T-cell (primary cell): ENCODE measurements around the gene RAB1B. TPM values are rescaled to one million over a fixed set of nuclear protein-coding genes. Genes with fewer than 3 reads are reported as not detected.
"Not testable (repeated sequence)": the region's sequence is repeated elsewhere in the genome, so short reads cannot be mapped to it uniquely, and the experiment has no call there.

ENCODE experiments used
- ATAC-seq, 4 experiments: fragments of 200-7000 bp in 3 of 4; fragments of 150-1000 bp in 1 of 4; cut with Tn5 transposase; replicated peaks in 1 of 4; 1 replicate in 3 of 4; 2 replicates in 1 of 4; pipeline ENCODE4 v1.10.0; 2021; ENCODE audit warnings: moderate library complexity in 3 of 4, mild to moderate bottlenecking in 2 of 4, moderate number of reproducible peaks in 1 of 4
- CTCF ChIA-PET, 2 donors: fragments of 300-600 bp; sonication (Branson Sonifier 250); formaldehyde crosslinking; loops; one replicate each; lab custom pipeline; 2022; ENCODE audit warnings: antibody characterized with exemption in 2 of 2; lab: Charles Lee
- POLR2A ChIA-PET, 2 donors: fragments of 300-600 bp; sonication (Branson Sonifier 250); formaldehyde crosslinking; loops; one replicate each; lab custom pipeline; 2022; ENCODE audit warnings: antibody characterized with exemption in 2 of 2; lab: Charles Lee
- DNase-seq, 35 experiments: peaks; one replicate each; pipeline versions ENCODE4 v3.0.0 to v3.0.0-alpha.2; 2013 to 2023
- H3K27ac ChIP-seq: one replicate; pipeline ENCODE4 v1.5.1; 2013; ENCODE audit warnings: low read length
- H3K27me3 ChIP-seq, 2 experiments: replicated peaks in 1 of 2; 1 replicate in 1 of 2; 2 replicates in 1 of 2; pipeline versions ENCODE4 v1.6.1 to v1.7.0; 2013; ENCODE audit warnings: low read length in 1 of 2, mixed read lengths in 1 of 2; ENCODE audit not compliant: control insufficient read depth in 2 of 2, insufficient read depth in 2 of 2; ENCODE audit errors: extremely low read depth in 1 of 2
- H3K36me3 ChIP-seq, 2 donors: 1 replicate in 1 of 2; 2 replicates in 1 of 2; pipeline versions ENCODE4 v1.6.1 to v1.7.0; 2013; ENCODE audit warnings: low read length in 1 of 2; ENCODE audit not compliant: control insufficient read depth in 2 of 2, insufficient read depth in 1 of 2; ENCODE audit errors: extremely low read depth in 1 of 2
- H3K4me1 ChIP-seq, 2 experiments: 1 replicate in 1 of 2; 2 replicates in 1 of 2; pipeline versions ENCODE4 v1.6.1 to v1.7.0; 2013; ENCODE audit warnings: low read length in 2 of 2, mixed read lengths in 1 of 2; ENCODE audit not compliant: insufficient read depth in 2 of 2, control insufficient read depth in 1 of 2; ENCODE audit errors: extremely low read depth in 1 of 2
- H3K4me3 ChIP-seq, 2 donors: 1 replicate in 1 of 2; 2 replicates in 1 of 2; pipeline versions ENCODE4 v1.5.1 to v1.7.0; 2013; ENCODE audit warnings: mild to moderate bottlenecking in 2 of 2, low read length in 1 of 2, moderate library complexity in 1 of 2; ENCODE audit not compliant: control insufficient read depth in 1 of 2; ENCODE audit errors: extremely low read depth in 1 of 2
- H3K9me3 ChIP-seq: 2 replicates; pipeline ENCODE4 v1.7.0; 2013
- H3K27ac Mint-ChIP-seq, 2 donors: one replicate each; pipeline ENCODE4 v1.8.0; 2020 to 2021; ENCODE audit warnings: mild to moderate bottlenecking in 2 of 2, mixed read lengths in 2 of 2
- H3K27me3 Mint-ChIP-seq, 2 donors: one replicate each; pipeline ENCODE4 v1.8.0; 2021 to 2022; ENCODE audit warnings: mixed read lengths in 2 of 2
- H3K36me3 Mint-ChIP-seq: one replicate; pipeline ENCODE4 v1.8.0; 2021; ENCODE audit warnings: mixed read lengths
- H3K4me1 Mint-ChIP-seq, 3 donors: one replicate each; pipeline ENCODE4 v1.8.0; 2020 to 2022; ENCODE audit warnings: mixed read lengths in 3 of 3, mild to moderate bottlenecking in 1 of 3
- H3K4me3 Mint-ChIP-seq, 3 donors: one replicate each; pipeline ENCODE4 v1.8.0; 2020 to 2022; ENCODE audit warnings: mild to moderate bottlenecking in 3 of 3, mixed read lengths in 3 of 3, moderate library complexity in 3 of 3
- H3K9me3 Mint-ChIP-seq, 3 donors: one replicate each; pipeline ENCODE4 v1.8.0; 2020 to 2022; ENCODE audit warnings: mixed read lengths in 3 of 3
- WGBS: methylation state at CpG from one replicate; pipeline ENCODE4 v1.1.5; 2013; ENCODE audit warnings: missing lambda C conversion rate; ENCODE audit not compliant: insufficient coverage; 5-methylcytosine and 5-hydroxymethylcytosine counted together
- total RNA-seq, 35 experiments: library from RNA in 6 of 35; stranded (reverse) in 6 of 35; fragments of 120-200 nt in 1 of 35; gene quantifications; one replicate each; pipeline versions ENCODE4 v1.2.1 to v1.2.4 and lab custom pipeline; 2013 to 2026

Gene RAB1B
- total RNA-seq, 5 donors from 2014 or later (not counting 1 experiment from before 2014, with no cell fraction given), result 60.7 to 98.8 (median 95.2) TPM

DNA sequence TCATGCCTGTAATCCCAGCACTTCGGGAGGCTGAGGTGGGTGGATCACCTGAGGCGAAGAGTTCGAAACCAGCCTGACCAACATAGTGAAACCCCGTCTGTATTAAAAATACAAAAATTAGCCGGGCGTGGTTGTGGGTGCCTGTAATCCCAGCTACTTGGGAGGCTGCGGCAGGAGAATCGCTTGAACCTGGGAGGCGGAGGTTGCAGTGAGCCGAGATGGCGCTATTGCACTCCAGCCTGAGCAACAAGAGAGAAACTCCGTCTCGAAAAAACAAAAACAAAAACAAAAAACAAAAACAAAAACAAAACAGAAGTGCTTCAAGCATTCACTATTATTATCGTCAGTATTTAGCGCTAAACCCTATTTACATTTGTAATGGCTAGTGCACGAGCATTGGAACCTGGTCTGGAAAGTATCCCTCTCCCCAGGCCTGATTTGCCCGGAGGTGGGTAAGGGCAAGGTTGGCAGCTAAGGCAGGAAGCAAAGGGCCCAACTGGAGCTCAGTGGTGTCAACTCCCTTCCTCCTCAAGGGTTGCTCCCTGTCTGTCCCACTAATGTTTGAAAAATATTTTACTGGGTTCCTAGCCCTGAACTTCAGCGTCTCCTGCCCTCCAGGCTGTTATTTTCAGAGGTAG lies 42.5 kb downstream of the RAB1B start:
- 90% methylated on average over 13 of the region's 18 CpGs for WGBS
- Mint-ChIP-seq H3K4me1 (peaks cover 22 to 28% (median 26%) of the 10 kb centered on the region in 3 donors), H3K27ac (peak overlapping the region in 1 of 2 donors; percentile 99), H3K4me3 (peak overlapping the region in 1 of 3 donors; percentile 73)
- not testable (repeated sequence) for ATAC-seq, H3K27me3 Mint-ChIP-seq, H3K9me3 ChIP-seq, DNase-seq, H3K9me3 Mint-ChIP-seq, H3K4me3 ChIP-seq, H3K36me3 ChIP-seq, H3K27ac ChIP-seq, H3K36me3 Mint-ChIP-seq
- ChIA-PET POLR2A (interaction anchor here in 1 of 2 donors (0.7 kb wide), 2 partner anchors 45 to 741 kb away, joined by 3 to 6 read pairs; no protein-coding TSS in a partner anchor), CTCF (interaction anchor here (0.5 to 3.2 kb wide), 17 partner anchors 16 to 522 kb away, joined by 3 to 34 read pairs (median 4); partner anchors contain the start of genes BRMS1 (in 1 of the 2), RIN1 (in 1 of the 2) and YIF1A (in 1 of the 2))
- Histone ChIP-seq H3K27me3 (peaks cover 0 to 14% of the 10 kb centered on the region in 2 experiments), H3K4me1 (peaks cover 8 to 45% of the 10 kb centered on the region in 2 experiments)

GRCh38 chr11:66311470-66311964 lies 43.1 kb downstream of the RAB1B start:
- CTCF ChIA-PET, result interaction anchor here (0.5 to 3.2 kb wide), 22 partner anchors 15 to 618 kb away, joined by 3 to 34 read pairs (median 4); partner anchors contain the start of genes BRMS1 (in 1 of the 2), RIN1 (in 1 of the 2), TMEM151A (in 1 of the 2) and YIF1A (in 1 of the 2)
- DNase-seq, result no peak
- POLR2A ChIA-PET, result interaction anchor here in 1 of 2 donors (0.5 to 0.7 kb wide), 2 partner anchors 45 to 602 kb away, joined by 3 to 7 read pairs; no protein-coding TSS in a partner anchor
- 38% methylated on average over 14 of the region's 26 CpGs for WGBS
- Mint-ChIP-seq H3K4me1 (peaks cover 24 to 32% (median 29%) of the 10 kb centered on the region in 3 donors), H3K27me3 (peaks cover 0 to 2% of the 10 kb centered on the region in 2 donors), H3K4me3 (peak overlapping the region; percentile 73 to 90 (median 85)), H3K36me3 (no peaks in the 10 kb centered on the region), H3K9me3 (no peaks in the 10 kb centered on the region), H3K27ac (peak overlapping the region; percentile 93 to 99)
- H3K4me1 ChIP-seq, result peaks cover 9 to 51% of the 10 kb centered on the region in 2 experiments
- no peaks in the 10 kb centered on the region for H3K9me3 ChIP-seq
- H3K36me3 ChIP-seq, result no peaks in the 10 kb centered on the region
- ATAC-seq, result peak in 1 of 4 experiments; percentile 36
- peak overlapping the region; percentile 92 for H3K27ac ChIP-seq
- peaks cover 0 to 17% of the 10 kb centered on the region in 2 experiments for H3K27me3 ChIP-seq
- peak overlapping the region; percentile 54 to 71 for H3K4me3 ChIP-seq

DNA sequence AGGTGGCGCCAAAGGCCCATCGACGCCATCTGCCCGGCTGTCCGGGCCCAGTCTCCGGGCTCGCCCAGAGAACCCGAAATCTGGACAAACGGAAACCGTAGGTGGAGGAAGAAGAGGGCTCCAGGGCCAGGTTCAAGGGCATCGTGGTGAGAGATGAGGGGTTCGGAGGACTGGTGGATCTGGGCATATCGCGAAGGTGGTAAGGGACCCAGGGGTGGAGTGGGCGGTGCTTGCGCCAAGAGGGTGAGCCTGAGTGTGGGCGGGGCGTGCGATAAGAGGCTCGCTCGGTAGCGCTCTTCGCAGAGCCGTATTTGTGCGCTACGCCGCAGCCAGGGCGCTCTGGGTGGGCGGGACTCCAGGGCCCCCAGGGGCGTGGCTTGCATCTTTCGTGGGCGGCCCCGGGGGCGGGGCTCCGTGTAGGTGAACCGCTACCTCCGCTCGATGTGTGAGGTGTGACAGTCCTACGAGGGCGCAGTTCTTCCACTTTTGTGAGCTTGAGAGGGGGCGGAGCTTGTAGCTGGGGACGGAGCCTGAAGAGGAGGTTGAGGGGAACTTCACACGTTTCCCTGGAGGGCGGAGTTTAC lies 43.6 kb downstream of the RAB1B start:
- Histone ChIP-seq H3K4me3 (peak overlapping the region; percentile 57 to 71), H3K4me1 (peaks cover 9 to 52% of the 10 kb centered on the region in 2 experiments), H3K9me3 (no peaks in the 10 kb centered on the region), H3K36me3 (no peaks in the 10 kb centered on the region), H3K27ac (peak overlapping the region; percentile 92), H3K27me3 (peaks cover 0 to 14% of the 10 kb centered on the region in 2 experiments)
- POLR2A ChIA-PET, result interaction anchor here (0.5 to 1.3 kb wide), 8 partner anchors 18 to 1438 kb away, joined by 3 to 8 read pairs (median 3); partner anchors contain the start of genes BRMS1 (in 1 of the 2), FIBP (in 1 of the 2) and YIF1A (in 1 of the 2)
- Mint-ChIP-seq H3K4me1 (peaks cover 24 to 32% (median 29%) of the 10 kb centered on the region in 3 donors), H3K27me3 (peaks cover 0 to 2% of the 10 kb centered on the region in 2 donors), H3K27ac (peak overlapping the region; percentile 93 to 99), H3K4me3 (peak overlapping the region; percentile 73 to 90 (median 85)), H3K36me3 (no peaks in the 10 kb centered on the region), H3K9me3 (no peaks in the 10 kb centered on the region)
- 0% methylated on average over 43 of the region's 44 CpGs for WGBS
- DNase-seq (peak; percentile 96 to 100 (median 99)), ATAC-seq (peak; percentile 75 to 82 (median 77))
- CTCF ChIA-PET, result interaction anchor here (0.5 to 3.2 kb wide), 35 partner anchors 10 to 815 kb away, joined by 3 to 34 read pairs (median 4); partner anchors contain the start of genes BRMS1 (in 1 of the 2), DPP3 (in 1 of the 2), MRPL11 (in 1 of the 2) and PELI3 (in 1 of the 2)

- peak overlapping the region; percentile 73 to 90 (median 85) for H3K4me3 Mint-ChIP-seq
- H3K36me3 ChIP-seq, result no peaks in the 10 kb centered on the region
- DNase-seq (peak; percentile 96 to 100 (median 99)), ATAC-seq (peak; percentile 64 to 68 (median 66))
- peaks cover 13 to 59% of the 10 kb centered on the region in 2 experiments for H3K4me1 ChIP-seq
- peak overlapping the region; percentile 93 to 99 for H3K27ac Mint-ChIP-seq
- H3K9me3 ChIP-seq, result no peaks in the 10 kb centered on the region
- no peaks in the 10 kb centered on the region for H3K36me3 Mint-ChIP-seq
- peak overlapping the region; percentile 92 for H3K27ac ChIP-seq
- 2% methylated on average over 44 of the region's 52 CpGs for WGBS
- peak overlapping the region; percentile 58 to 71 for H3K4me3 ChIP-seq
- ChIA-PET POLR2A (interaction anchor here (0.6 to 1.3 kb wide), 10 partner anchors 17 to 1439 kb away, joined by 3 to 8 read pairs (median 3); partner anchors contain the start of genes BRMS1 (in 1 of the 2), FIBP (in 1 of the 2) and YIF1A (in 1 of the 2)), CTCF (interaction anchor here (0.6 to 3.2 kb wide), 27 partner anchors 9 to 816 kb away, joined by 3 to 34 read pairs (median 4); partner anchors contain the start of genes BRMS1 (in 1 of the 2), DPP3 (in 1 of the 2), MRPL11 (in 1 of the 2) and PELI3 (in 1 of the 2))
- H3K4me1 Mint-ChIP-seq, result peaks cover 30 to 38% (median 34%) of the 10 kb centered on the region in 3 donors
- peaks cover 0 to 14% of the 10 kb centered on the region in 2 experiments for H3K27me3 ChIP-seq
- H3K27me3 Mint-ChIP-seq, result peaks cover 0 to 2% of the 10 kb centered on the region in 2 donors
- no peaks in the 10 kb centered on the region for H3K9me3 Mint-ChIP-seq
These were observed 44.3 kb downstream of the RAB1B start for GRCh38 chr11:66312549-66313320.

- H3K4me3 Mint-ChIP-seq, result peak overlapping the region; percentile 73 to 90 (median 85)
- no peaks in the 10 kb centered on the region for H3K36me3 Mint-ChIP-seq
- H3K4me1 ChIP-seq, result peaks cover 19 to 67% of the 10 kb centered on the region in 2 experiments
- ChIA-PET POLR2A (interaction anchor here (0.6 to 1.3 kb wide), 5 partner anchors 25 to 811 kb away, joined by 3 to 8 read pairs (median 6); partner anchors contain the start of genes BRMS1 (in 1 of the 2) and YIF1A (in 1 of the 2)), CTCF (interaction anchor here (0.6 to 3.2 kb wide), 12 partner anchors 8 to 454 kb away, joined by 3 to 34 read pairs (median 5); partner anchors contain the start of genes BRMS1 (in 1 of the 2), DPP3 (in 1 of the 2), RBM4B (in 1 of the 2) and YIF1A (in 1 of the 2))
- peak overlapping the region; percentile 58 to 71 for H3K4me3 ChIP-seq
- no peaks in the 10 kb centered on the region for H3K9me3 ChIP-seq
- H3K27ac Mint-ChIP-seq, result peak overlapping the region; percentile 93 to 99
- no peak for ATAC-seq
- H3K27me3 ChIP-seq, result peaks cover 0 to 14% of the 10 kb centered on the region in 2 experiments
- WGBS, result 58% methylated on average over 24 of the region's 38 CpGs
- no peaks in the 10 kb centered on the region for H3K36me3 ChIP-seq
- no peak for DNase-seq
- peaks cover 38 to 46% (median 41%) of the 10 kb centered on the region in 3 donors for H3K4me1 Mint-ChIP-seq
- H3K27ac ChIP-seq, result peak overlapping the region; percentile 90
- H3K27me3 Mint-ChIP-seq, result peaks cover 0 to 2% of the 10 kb centered on the region in 2 donors
- no peaks in the 10 kb centered on the region for H3K9me3 Mint-ChIP-seq
These were observed 45.1 kb downstream of the RAB1B start for GRCh38 chr11:66313321-66314185.
